GM13976 (cell line): ENCODE data around the gene EDEM1.

Experiments
- DNase-seq: peaks from one replicate; pipeline ENCODE4 v3.0.0; 2012; ENCODE audit warnings: low spot score
- CTCF ChIP-seq: IDR thresholded peaks from 2 replicates; pipeline ENCODE4 v1.5.1; 2012; ENCODE audit warnings: borderline replicate concordance, mild to moderate bottlenecking; ENCODE audit not compliant: insufficient read depth; ENCODE audit errors: extremely low read depth, missing control alignments, control extremely low read depth
- in situ Hi-C: fragments of 300-500 bp; cut with MboI; formaldehyde crosslinking; loops from one replicate; pipeline ENCODE4 v1.12.0; 2022; ENCODE audit warnings: low sequenced_read_pairs, mixed read lengths, inconsistent platforms; ENCODE audit not compliant: unreplicated experiment

EDEM1 gene

GRCh38 chr3:5187156-5187919 is at the start of gene EDEM1:
TSS of gene EDEM1 (plus strand) at chr3:5187707. CDS start at chr3:5187806, 99 bp downstream.
- in situ Hi-C loops, result no loop called here
- DNase-seq, result peak; percentile 98
- TF ChIP-seq CTCF, result no peak

GRCh38 chr3:5138214-5138981 is 49.1 kb upstream of the EDEM1 start:
- TF ChIP-seq CTCF, result no peak
- in situ Hi-C loops, result loop anchor here (5.0 kb wide), 1 partner anchor 59 kb away; no protein-coding TSS in a partner anchor
- no peak for DNase-seq

- DNase-seq, result no peak
- in situ Hi-C loops, result no loop called here
- TF ChIP-seq CTCF, result no peak
Observed at GRCh38 chr3:5140230-5140621, 47.3 kb upstream of the EDEM1 start.

GRCh38 chr3:5140839-5141238 is 46.7 kb upstream of the EDEM1 start:
- no peak for DNase-seq
- in situ Hi-C loops, result no loop called here
- no peak for TF ChIP-seq CTCF

GRCh38 chr3:5141760-5142159 is 45.7 kb upstream of the EDEM1 start:
- DNase-seq, result no peak
- TF ChIP-seq CTCF, result no peak

GRCh38 chr3:5143464-5143863 is 44.0 kb upstream of the EDEM1 start:
- no peak for TF ChIP-seq CTCF
- in situ Hi-C loops, result no loop called here
- DNase-seq, result no peak

More at GRCh38 chr3:5141760-5142159, 45.7 kb upstream of the EDEM1 start:
- in situ Hi-C loops, result no loop called here
